ENCODE data around the gene BNIP3. TPM values are rescaled to one million over a fixed set of nuclear protein-coding genes. Genes with fewer than 3 reads are reported as not detected.
"Not testable (repeated sequence)": the region's sequence is repeated elsewhere in the genome, so short reads cannot be mapped to it uniquely, and the experiment has no call there.

BNIP3 gene
- total RNA-seq, 8 experiments from 2014 or later: 21.6 to 190 (median 61.0) TPM

- ATAC-seq (replicated peaks in 6 of 8); H3K27ac ChIP-seq; in situ Hi-C loops (cut with MboI; ENCODE audit: low pct_unique_long_range_greater_than_20kb in 2 of 9, low sequenced_read_pairs in 9 of 9, unreplicated experiment in 9 of 9); H3K4me3 ChIP-seq; H3K4me1 ChIP-seq (replicated peaks in 1 of 2): not testable (repeated sequence)
- WGBS, 10 experiments: 50 to 100% (median 97%) methylated on average over 1 to 3 of the region's 7 CpGs; no CpG with 5 or more reads in 4 of the 10 experiments
Measured at GRCh38 chr10:131949908-131950307, 31.8 kb downstream of the BNIP3 start.

- no peak overlapping the region for H3K27ac ChIP-seq
- no peaks in the 10 kb centered on the region for H3K4me1 ChIP-seq (replicated peaks in 1 of 2)
- 72 to 100% (median 89%) methylated on average over 2 to 6 of the region's 23 CpGs; no CpG with 5 or more reads in 6 of the 10 experiments for WGBS, 10 experiments
- in situ Hi-C loops (cut with MboI; ENCODE audit: low pct_unique_long_range_greater_than_20kb in 2 of 9, low sequenced_read_pairs in 9 of 9, unreplicated experiment in 9 of 9): no loop called here
- no peak overlapping the region for H3K4me3 ChIP-seq
- ATAC-seq (replicated peaks in 6 of 8): no peak
Measured at GRCh38 chr10:131949041-131949862, 32.5 kb downstream of the BNIP3 start.

DNA sequence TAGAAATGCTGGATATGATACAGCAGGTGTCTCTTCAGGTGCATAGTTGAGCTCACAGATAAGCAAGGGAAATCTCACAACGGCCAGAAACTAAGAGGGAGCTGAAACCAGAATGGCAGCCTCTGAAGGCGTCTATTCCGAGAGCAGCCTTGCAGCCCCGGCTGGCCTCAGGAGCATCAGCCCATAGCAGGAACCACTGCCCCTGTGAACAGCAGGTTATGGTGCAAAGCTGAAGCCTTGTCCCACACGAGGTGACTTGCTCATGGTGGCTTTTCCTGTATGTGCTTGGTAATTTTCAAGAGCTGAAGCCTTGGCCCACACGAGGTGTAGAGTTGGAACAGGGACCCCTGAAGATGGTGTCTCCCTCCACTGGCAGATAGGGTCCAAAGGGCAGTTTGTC lies 33.2 kb downstream of the BNIP3 start:
- 69 to 100% (median 92%) methylated on average over 1 to 5 of the region's 6 CpGs for WGBS, 10 experiments
- Histone ChIP-seq H3K27ac (no peak overlapping the region), H3K4me1 (replicated peaks in 1 of 2) (no peaks in the 10 kb centered on the region), H3K4me3 (no peak overlapping the region)
- no peak for ATAC-seq (replicated peaks in 6 of 8)
- in situ Hi-C loops (cut with MboI; ENCODE audit: low pct_unique_long_range_greater_than_20kb in 2 of 9, low sequenced_read_pairs in 9 of 9, unreplicated experiment in 9 of 9): no loop called here

DNA sequence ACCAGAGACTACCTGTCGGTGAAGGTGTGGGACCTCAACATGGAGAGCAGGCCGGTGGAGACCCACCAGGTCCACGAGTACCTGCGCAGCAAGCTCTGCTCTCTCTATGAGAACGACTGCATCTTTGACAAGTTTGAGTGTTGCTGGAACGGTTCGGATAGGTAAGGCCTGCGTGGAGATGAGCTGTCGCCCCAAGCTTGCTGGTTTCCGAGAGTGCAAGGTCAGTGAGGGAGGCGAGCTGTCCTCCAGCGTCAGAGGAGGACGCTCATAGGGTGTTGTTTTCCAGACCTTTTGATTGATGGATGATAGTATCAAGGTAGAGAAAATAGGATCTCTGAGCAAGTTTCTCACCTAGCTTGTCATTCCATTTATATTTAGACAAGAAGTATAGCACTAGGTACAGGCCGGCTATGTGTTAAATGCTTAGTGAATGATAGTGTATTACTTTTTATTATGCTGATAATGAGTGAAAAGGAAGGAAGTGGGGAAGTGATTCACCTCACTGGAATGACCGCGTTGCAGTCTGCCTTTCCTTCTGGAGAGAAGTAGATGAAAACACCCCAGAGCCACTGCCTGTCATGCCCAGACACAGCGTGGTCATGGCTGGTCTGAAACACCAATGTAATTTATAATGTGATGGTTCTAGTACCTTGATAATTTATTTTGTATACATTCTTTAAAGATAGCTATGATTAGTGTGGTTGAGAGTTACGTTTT lies 33.9 kb downstream of the BNIP3 start:
- WGBS, 10 experiments: 70 to 97% (median 88%) methylated on average over 5 to 17 of the region's 18 CpGs
- Histone ChIP-seq H3K4me3 (no peak overlapping the region), H3K4me1 (replicated peaks in 1 of 2) (peaks cover 0 to 2% of the 10 kb centered on the region in 2 donors), H3K27ac (no peak overlapping the region)
- peak in 1 of 8 experiments; percentile 56 for ATAC-seq (replicated peaks in 6 of 8)
- in situ Hi-C loops (cut with MboI; ENCODE audit: low pct_unique_long_range_greater_than_20kb in 2 of 9, low sequenced_read_pairs in 9 of 9, unreplicated experiment in 9 of 9): no loop called here

DNA sequence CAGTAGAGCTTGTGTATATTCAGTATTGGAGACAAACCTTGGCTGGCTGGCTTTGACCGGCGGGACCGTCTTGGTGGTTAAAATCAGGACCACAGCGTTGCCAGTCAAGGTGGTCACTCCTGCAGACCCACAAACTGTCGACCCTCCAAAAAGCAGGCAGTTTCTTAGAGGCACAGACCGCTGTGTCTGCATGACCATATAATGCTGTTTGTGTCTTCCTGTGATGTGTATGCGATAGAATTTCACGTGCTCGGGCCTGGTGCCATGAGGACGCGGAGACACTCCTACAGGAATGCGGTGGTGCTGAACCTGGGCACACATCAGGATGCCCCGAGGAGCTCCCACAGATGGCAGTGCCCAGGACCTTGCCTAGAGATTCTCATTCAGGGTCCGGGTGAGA lies 34.8 kb downstream of the BNIP3 start:
- no peak for ATAC-seq (replicated peaks in 6 of 8)
- no peak overlapping the region for H3K4me3 ChIP-seq
- peaks cover 0 to 2% of the 10 kb centered on the region in 2 donors for H3K4me1 ChIP-seq (replicated peaks in 1 of 2)
- in situ Hi-C loops (cut with MboI; ENCODE audit: low pct_unique_long_range_greater_than_20kb in 2 of 9, low sequenced_read_pairs in 9 of 9, unreplicated experiment in 9 of 9): no loop called here
- H3K27ac ChIP-seq: no peak overlapping the region
- WGBS, 10 experiments: 92 to 100% (median 96%) methylated on average over 3 to 10 of the region's 14 CpGs; no CpG with 5 or more reads in 6 of the 10 experiments

DNA sequence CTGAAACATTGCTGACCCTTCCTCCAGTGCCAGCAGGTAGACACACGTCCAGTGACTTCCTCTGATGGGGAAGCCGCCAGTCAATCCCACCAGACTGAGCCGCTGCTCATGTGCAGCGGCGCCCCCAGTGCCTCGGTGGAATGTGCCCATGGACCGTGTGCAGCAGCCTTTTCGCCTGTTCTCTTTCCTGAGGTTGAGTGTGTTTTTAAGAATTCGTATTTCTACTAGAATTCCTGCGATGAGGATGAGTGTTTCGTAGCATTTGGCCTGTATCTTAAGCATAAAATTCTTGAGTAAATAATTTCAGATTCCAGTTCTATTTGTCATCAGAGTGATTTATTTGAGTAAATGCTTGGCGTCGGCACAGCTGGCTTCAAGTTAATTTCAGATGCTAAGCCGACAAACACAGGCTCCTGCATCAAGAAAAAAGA lies 35.4 kb downstream of the BNIP3 start:
- ATAC-seq (replicated peaks in 6 of 8): no peak
- Histone ChIP-seq H3K4me3 (no peak overlapping the region), H3K27ac (no peak overlapping the region), H3K4me1 (replicated peaks in 1 of 2) (peaks cover 0 to 2% of the 10 kb centered on the region in 2 donors)
- in situ Hi-C loops (cut with MboI; ENCODE audit: low pct_unique_long_range_greater_than_20kb in 2 of 9, low sequenced_read_pairs in 9 of 9, unreplicated experiment in 9 of 9): no loop called here
- WGBS, 10 experiments: 56 to 100% (median 94%) methylated on average over 3 to 12 of the region's 14 CpGs; no CpG with 5 or more reads in 4 of the 10 experiments

- H3K27ac ChIP-seq: no peak overlapping the region
- 83 to 100% (median 95%) methylated on average over 3 to 17 of the region's 28 CpGs; no CpG with 5 or more reads in 2 of the 10 experiments for WGBS, 10 experiments
- H3K4me3 ChIP-seq: no peak overlapping the region
- no peak for ATAC-seq (replicated peaks in 6 of 8)
- H3K4me1 ChIP-seq (replicated peaks in 1 of 2): peaks cover 0 to 2% of the 10 kb centered on the region in 2 donors
- in situ Hi-C loops (cut with MboI; ENCODE audit: low pct_unique_long_range_greater_than_20kb in 2 of 9, low sequenced_read_pairs in 9 of 9, unreplicated experiment in 9 of 9): no loop called here
Measured at GRCh38 chr10:131944976-131945695, 36.6 kb downstream of the BNIP3 start.

DNA sequence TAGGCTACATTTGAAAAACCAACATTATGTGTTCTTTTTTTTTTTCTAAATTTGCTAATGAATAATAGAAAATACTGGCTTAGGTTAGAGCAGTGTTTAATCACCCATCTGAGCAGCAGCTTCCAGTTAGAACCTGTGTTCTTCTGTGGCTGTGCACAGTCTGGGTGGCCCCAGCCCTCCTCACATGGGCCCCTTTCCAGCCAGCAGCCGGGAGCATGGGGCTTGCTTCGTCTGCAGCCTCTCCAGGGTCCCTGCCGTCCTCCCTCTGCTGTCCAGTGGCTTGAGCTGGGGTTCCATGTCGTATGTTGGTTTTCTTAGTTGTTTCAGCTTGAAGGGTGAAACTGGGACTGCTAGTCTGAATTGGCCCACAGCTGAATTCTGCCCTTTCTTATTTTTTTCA lies 37.3 kb downstream of the BNIP3 start:
- in situ Hi-C loops (cut with MboI; ENCODE audit: low pct_unique_long_range_greater_than_20kb in 2 of 9, low sequenced_read_pairs in 9 of 9, unreplicated experiment in 9 of 9): no loop called here

GRCh38 chr10:131943021-131943814 lies 38.5 kb downstream of the BNIP3 start:
- Histone ChIP-seq H3K4me1 (replicated peaks in 1 of 2) (peaks cover 0 to 2% of the 10 kb centered on the region in 2 donors), H3K4me3 (no peak overlapping the region), H3K27ac (no peak overlapping the region)
- in situ Hi-C loops (cut with MboI; ENCODE audit: low pct_unique_long_range_greater_than_20kb in 2 of 9, low sequenced_read_pairs in 9 of 9, unreplicated experiment in 9 of 9): no loop called here
- WGBS, 10 experiments: 58 to 100% (median 79%) methylated on average over 1 to 10 of the region's 11 CpGs; no CpG with 5 or more reads in 1 of the 10 experiments
- ATAC-seq (replicated peaks in 6 of 8): peak; percentile 52 to 99 (median 66)

More for the DNA sequence above, 37.3 kb downstream of the BNIP3 start:
- H3K4me3 ChIP-seq: no peak overlapping the region
- 80 to 100% (median 83%) methylated on average over 1 to 3 of the region's 4 CpGs; no CpG with 5 or more reads in 7 of the 10 experiments for WGBS, 10 experiments
- ATAC-seq (replicated peaks in 6 of 8): peak in 5 of 8 experiments; percentile 59 to 87 (median 82)
- H3K4me1 ChIP-seq (replicated peaks in 1 of 2): peaks cover 0 to 2% of the 10 kb centered on the region in 2 donors
- peak overlapping the region in 1 of 2 donors; percentile 58 for H3K27ac ChIP-seq

GRCh38 chr10:131942455-131942854 lies 39.3 kb downstream of the BNIP3 start:
- no peak for ATAC-seq (replicated peaks in 6 of 8)
- in situ Hi-C loops (cut with MboI; ENCODE audit: low pct_unique_long_range_greater_than_20kb in 2 of 9, low sequenced_read_pairs in 9 of 9, unreplicated experiment in 9 of 9): no loop called here
- Histone ChIP-seq H3K27ac (no peak overlapping the region), H3K4me3 (no peak overlapping the region), H3K4me1 (replicated peaks in 1 of 2) (peaks cover 0 to 2% of the 10 kb centered on the region in 2 donors)
- WGBS, 10 experiments: 86 to 100% (median 94%) methylated on average over 1 of the region's 1 CpG; no CpG with 5 or more reads in 4 of the 10 experiments

DNA sequence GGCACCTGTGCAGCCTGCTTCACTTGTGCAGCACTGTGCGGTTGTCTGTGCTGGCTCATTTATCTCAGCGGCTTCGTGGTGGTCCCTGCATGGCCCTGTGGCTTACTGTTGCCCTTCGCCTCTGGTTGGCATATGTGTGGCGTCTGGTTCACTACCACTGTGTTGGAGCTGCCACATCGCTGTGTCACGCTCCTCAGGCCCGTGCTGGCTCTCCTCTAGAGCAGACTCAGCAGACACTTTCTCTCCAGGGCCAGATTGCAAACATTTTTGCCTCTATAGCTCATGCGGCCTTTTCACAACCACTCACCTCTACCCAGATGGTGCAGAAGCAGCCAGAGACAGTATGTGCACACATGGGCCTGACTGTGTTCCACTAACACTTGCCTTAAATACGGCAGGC lies 43.0 kb downstream of the BNIP3 start:
- H3K27ac ChIP-seq: no peak overlapping the region
- no peak for ATAC-seq (replicated peaks in 6 of 8)
- in situ Hi-C loops (cut with MboI; ENCODE audit: low pct_unique_long_range_greater_than_20kb in 2 of 9, low sequenced_read_pairs in 9 of 9, unreplicated experiment in 9 of 9): no loop called here
- 80 to 100% (median 94%) methylated on average over 1 to 7 of the region's 10 CpGs; no CpG with 5 or more reads in 4 of the 10 experiments for WGBS, 10 experiments
- H3K4me3 ChIP-seq: no peak overlapping the region
- peaks cover 0 to 2% of the 10 kb centered on the region in 2 donors for H3K4me1 ChIP-seq (replicated peaks in 1 of 2)

DNA sequence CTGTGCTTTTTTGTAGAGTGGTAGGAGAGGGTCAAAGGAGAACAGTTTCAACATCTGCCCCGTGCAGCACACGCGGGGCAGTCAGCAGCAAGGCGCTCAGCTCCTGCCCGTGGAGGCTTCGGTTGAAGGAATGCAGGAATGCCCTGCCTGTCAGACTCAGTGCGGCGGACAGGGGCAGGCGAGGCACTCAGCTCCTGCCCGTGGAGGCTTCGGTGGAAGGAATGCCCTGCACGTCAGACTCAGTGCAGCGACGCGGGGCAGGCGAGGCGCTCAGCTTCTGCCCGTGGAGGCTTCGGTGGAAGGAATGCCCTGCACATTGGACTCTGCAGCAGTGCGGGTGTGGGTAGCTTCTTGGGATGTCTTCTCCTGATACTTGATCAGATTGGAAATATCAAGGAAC lies 43.9 kb downstream of the BNIP3 start:
- in situ Hi-C loops (cut with MboI; ENCODE audit: low pct_unique_long_range_greater_than_20kb in 2 of 9, low sequenced_read_pairs in 9 of 9, unreplicated experiment in 9 of 9): no loop called here
- H3K4me3 ChIP-seq: no peak overlapping the region
- no peaks in the 10 kb centered on the region for H3K4me1 ChIP-seq (replicated peaks in 1 of 2)
- no peak overlapping the region for H3K27ac ChIP-seq
- no peak for ATAC-seq (replicated peaks in 6 of 8)
- 68 to 100% (median 95%) methylated on average over 2 to 11 of the region's 20 CpGs; no CpG with 5 or more reads in 3 of the 10 experiments for WGBS, 10 experiments

Measured in motor neuron (in vitro differentiated cells).